Uterus (tissue), 4 donors: ENCODE measurements around the gene MXRA8. TPM values are rescaled to one million over a fixed set of nuclear protein-coding genes. Genes with fewer than 3 reads are reported as not detected.

ENCODE experiments used
- DNase-seq, 2 donors: peaks; one replicate each; pipeline ENCODE4 v3.0.0-alpha.2; 2019 to 2020
- H3K27ac ChIP-seq, 2 donors: fragments of 200-600 bp; sonication (generic); 1 replicate in 1 of 2; 2 replicates in 1 of 2; pipeline ENCODE4 v1.5.1; 2016 to 2018
- H3K27me3 ChIP-seq, 2 donors: fragments of 200-600 bp; sonication (generic); one replicate each; pipeline ENCODE4 v1.5.1; 2018 to 2019; ENCODE audit warnings: control low read depth in 1 of 2
- H3K36me3 ChIP-seq, 2 donors: fragments of 200-600 bp; sonication (generic); one replicate each; pipeline ENCODE4 v1.5.1; 2019; ENCODE audit warnings: control low read depth in 1 of 2
- H3K4me1 ChIP-seq, 2 donors: fragments of 200-600 bp; sonication (generic); one replicate each; pipeline ENCODE4 v1.5.1; 2018 to 2019; ENCODE audit warnings: control low read depth in 1 of 2
- H3K4me3 ChIP-seq, 2 donors: fragments of 200-600 bp; sonication (generic); 1 replicate in 1 of 2; 2 replicates in 1 of 2; pipeline ENCODE4 v1.5.1; 2018 to 2019; ENCODE audit warnings: mild to moderate bottlenecking in 1 of 2
- H3K9me3 ChIP-seq, 2 donors: fragments of 200-600 bp; sonication (generic); one replicate each; pipeline ENCODE4 v1.5.1; 2019; ENCODE audit warnings: control low read depth in 1 of 2
- POLR2A ChIP-seq, 2 donors: fragments of 450-650 bp; IDR thresholded peaks; one replicate each; pipeline ENCODE4 v1.6.1; 2016; ENCODE audit warnings: antibody characterized with exemption in 2 of 2, mild to moderate bottlenecking in 1 of 2, moderate library complexity in 1 of 2
- intact Hi-C: fragments of 100-400 bp; cut with DNase I; formaldehyde crosslinking; loops from one replicate; pipeline ENCODE4 v1.15.1; 2023; ENCODE audit warnings: low total_unique reads
- total RNA-seq, 4 donors: library from RNA; depleted of rRNA in 3 of 4; stranded (reverse); fragments of >200 nt in 3 of 4; gene quantifications; one replicate each; pipeline versions ENCODE4 v1.1.0 to v1.2.4, GENCODE V29; 2014 to 2023
- TF ChIP-seq, protein P1 (sequence below), 4 experiments: fragments of 200-600 bp in 2 of 4; fragments of 450-650 bp in 2 of 4; sonication (generic) in 2 of 4; IDR thresholded peaks; one replicate each; pipeline ENCODE4 v1.5.1; 2016 to 2019; ENCODE audit warnings: antibody characterized with exemption in 4 of 4, mild to moderate bottlenecking in 2 of 4, moderate library complexity in 1 of 4
- donor health status: DM: yes; HTN: yes; CAD: no.

Gene MXRA8
- total RNA-seq, 4 donors from 2014 or later: 86.1 to 143 (median 117) TPM

DNA sequence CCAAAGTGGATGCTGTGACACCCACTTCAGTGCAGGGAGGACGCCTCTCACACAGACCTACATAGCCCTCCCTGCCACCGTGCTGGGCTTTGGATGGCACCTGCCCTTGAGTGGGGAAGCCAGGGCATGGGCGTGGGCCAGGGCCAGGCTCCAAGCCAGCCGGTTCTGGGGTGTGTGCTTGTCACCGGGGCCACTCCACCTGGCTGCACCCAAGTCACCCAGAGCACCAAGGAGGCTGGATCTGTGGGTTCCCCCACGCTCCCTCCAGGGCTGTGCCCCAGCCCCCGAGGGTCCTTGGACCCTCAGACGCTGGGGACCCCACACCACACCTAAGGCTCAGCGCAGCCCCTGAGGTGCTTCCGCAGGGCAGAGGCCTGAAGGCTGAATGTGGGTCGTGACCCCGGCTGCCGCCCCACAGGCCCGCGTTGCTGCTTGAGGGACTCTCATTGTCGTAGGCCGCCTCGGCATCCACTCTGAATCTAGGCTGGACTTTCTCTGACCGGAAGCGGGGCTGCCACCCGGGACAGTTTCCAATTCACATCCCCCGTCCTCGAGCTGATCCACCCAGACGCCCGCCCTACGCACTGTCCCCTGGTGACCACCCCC is 1.5 kb downstream of the MXRA8 start:
- DNase-seq: no peak
- H3K27me3 ChIP-seq: no peaks in the 10 kb centered on the region
- peak overlapping the region; percentile 68 to 70 for H3K4me3 ChIP-seq
- TF ChIP-seq POLR2A (IDR thresholded peaks at IDR 0.05): no peak
- TF ChIP-seq, protein P1, sequence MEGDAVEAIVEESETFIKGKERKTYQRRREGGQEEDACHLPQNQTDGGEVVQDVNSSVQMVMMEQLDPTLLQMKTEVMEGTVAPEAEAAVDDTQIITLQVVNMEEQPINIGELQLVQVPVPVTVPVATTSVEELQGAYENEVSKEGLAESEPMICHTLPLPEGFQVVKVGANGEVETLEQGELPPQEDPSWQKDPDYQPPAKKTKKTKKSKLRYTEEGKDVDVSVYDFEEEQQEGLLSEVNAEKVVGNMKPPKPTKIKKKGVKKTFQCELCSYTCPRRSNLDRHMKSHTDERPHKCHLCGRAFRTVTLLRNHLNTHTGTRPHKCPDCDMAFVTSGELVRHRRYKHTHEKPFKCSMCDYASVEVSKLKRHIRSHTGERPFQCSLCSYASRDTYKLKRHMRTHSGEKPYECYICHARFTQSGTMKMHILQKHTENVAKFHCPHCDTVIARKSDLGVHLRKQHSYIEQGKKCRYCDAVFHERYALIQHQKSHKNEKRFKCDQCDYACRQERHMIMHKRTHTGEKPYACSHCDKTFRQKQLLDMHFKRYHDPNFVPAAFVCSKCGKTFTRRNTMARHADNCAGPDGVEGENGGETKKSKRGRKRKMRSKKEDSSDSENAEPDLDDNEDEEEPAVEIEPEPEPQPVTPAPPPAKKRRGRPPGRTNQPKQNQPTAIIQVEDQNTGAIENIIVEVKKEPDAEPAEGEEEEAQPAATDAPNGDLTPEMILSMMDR (IDR thresholded peaks at IDR 0.05): no peak
- peaks cover 5 to 24% of the 10 kb centered on the region in 2 donors for H3K4me1 ChIP-seq
- no peaks in the 10 kb centered on the region for H3K36me3 ChIP-seq
- intact Hi-C loops: loop anchor here (10.0 kb wide), 1 partner anchor 52 kb away; the partner anchor contains the start of genes ACAP3 and PUSL1
- peak overlapping the region; percentile 96 for H3K27ac ChIP-seq
- no peaks in the 10 kb centered on the region for H3K9me3 ChIP-seq

DNA sequence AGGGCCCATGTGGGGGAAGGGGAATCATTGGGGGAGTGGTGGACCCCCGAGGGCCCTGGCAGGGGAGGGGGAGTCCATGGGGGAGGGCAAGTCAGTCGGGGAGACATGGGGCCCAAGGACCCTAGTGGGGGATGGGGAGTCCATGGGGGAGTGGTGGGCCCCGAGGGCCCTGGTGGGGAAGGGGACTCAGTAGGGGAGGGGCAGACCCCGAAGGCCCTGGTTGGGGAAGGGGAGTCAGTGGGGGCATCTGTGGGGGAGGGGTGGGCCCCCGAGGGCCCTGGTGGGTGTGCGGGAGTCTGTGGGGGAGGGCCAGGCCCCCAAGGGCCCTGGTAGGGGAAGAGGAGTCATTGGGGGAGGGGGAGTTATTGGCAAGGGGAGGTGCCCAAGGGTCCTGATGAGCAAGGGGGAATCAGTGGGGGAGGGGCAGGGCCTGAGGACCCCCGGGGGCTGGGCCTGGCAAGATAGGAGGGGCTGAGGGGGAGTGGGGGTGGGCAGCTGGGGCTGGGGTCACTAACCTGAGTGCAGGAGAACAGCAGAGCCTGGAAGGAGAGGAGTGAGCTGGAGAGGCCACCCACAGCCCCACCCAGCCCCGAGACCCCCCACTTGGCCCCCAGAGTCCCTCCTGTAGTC is 2.1 kb downstream of the MXRA8 start:
- Histone ChIP-seq H3K27me3 (no peaks in the 10 kb centered on the region), H3K27ac (peak overlapping the region; percentile 96), H3K36me3 (no peaks in the 10 kb centered on the region), H3K4me1 (peaks cover 5 to 24% of the 10 kb centered on the region in 2 donors), H3K9me3 (no peaks in the 10 kb centered on the region), H3K4me3 (peak overlapping the region; percentile 68 to 70)
- intact Hi-C loops: loop anchor here (10.0 kb wide), 1 partner anchor 51 kb away; the partner anchor contains the start of genes ACAP3 and PUSL1
- TF ChIP-seq, protein P1 (IDR thresholded peaks at IDR 0.05): no peak
- no peak for TF ChIP-seq POLR2A (IDR thresholded peaks at IDR 0.05)
- no peak for DNase-seq

DNA sequence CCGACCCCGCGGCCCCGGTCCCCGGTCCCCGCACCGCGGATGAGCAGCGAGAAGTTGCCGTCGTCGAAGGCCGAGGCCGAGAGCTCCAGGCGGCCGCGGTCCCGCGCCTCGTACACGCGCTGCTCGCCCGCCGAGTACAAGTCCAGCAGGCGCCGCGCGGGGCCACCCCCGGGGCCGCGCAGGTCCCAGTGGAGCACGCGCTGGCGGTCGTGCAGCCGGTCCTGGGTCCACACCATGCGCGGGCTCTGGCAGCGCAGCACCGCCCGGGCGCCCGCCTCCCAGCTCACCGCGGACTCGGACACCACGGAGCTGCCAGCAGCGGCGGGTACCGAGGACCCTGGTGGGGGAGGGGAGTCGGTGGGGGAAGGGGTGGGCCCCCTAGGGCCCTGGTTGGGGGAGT is 2.9 kb downstream of the MXRA8 start:
- Histone ChIP-seq H3K4me3 (peak overlapping the region in 1 of 2 donors; percentile 35), H3K36me3 (no peaks in the 10 kb centered on the region), H3K27ac (peak overlapping the region; percentile 96), H3K9me3 (no peaks in the 10 kb centered on the region), H3K27me3 (no peaks in the 10 kb centered on the region), H3K4me1 (peaks cover 5 to 24% of the 10 kb centered on the region in 2 donors)
- TF ChIP-seq, protein P1 (IDR thresholded peaks at IDR 0.05): no peak
- TF ChIP-seq POLR2A (IDR thresholded peaks at IDR 0.05): no peak
- intact Hi-C loops: loop anchor here (10.0 kb wide), 1 partner anchor 51 kb away; the partner anchor contains the start of genes ACAP3 and PUSL1
- no peak for DNase-seq

DNA sequence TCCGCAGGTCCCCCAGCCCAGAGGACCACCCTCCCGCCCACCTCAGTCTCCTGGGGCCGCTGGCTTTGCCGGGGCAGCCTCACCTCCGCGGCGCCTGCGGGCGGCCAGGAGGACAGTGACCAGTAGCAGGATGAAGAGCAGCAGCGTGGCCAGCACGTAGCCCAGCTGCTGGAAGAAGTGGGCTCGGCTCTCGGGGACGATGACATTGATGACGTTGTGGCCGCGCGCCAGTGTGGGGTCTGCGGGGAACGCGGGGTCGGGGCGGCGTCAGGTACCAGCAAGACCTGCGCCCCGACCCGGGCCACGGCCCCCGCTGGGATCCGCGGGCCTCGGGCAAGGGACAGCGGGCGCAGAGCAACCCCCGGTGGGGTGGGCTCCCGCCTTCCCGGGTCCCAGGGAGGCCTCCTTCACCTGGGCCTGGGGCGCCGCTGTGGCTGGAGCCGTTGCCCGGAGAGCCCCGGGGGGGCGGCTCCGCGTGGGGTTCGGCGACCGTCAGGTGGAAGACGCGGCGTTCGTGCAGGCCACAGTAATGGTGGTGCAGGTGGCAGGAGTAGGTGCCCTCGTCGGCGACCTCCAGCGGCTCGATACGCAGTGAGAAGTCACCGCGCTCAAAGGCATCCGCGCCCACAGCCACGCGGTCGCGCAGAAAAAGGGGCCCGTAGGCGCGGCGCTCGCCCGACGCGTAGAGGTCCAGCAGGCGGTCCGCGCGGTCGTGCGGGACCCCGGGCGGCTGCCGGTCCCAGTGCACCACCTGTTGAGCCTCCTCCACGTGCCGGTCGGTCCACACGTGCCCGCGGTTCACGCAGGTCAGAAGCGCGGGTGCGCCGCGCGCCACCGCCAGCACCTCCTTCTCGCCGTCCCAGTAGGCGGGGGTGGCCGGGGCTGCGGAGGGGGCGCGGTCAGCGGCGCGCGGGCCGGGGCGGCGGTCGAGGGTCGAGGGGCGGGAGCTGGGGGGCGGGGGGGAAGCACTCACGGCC is 3.8 kb downstream of the MXRA8 start:
- DNase-seq: no peak
- Histone ChIP-seq H3K27ac (peak overlapping the region; percentile 64 to 96), H3K4me3 (no peak overlapping the region), H3K27me3 (no peaks in the 10 kb centered on the region), H3K36me3 (no peaks in the 10 kb centered on the region), H3K9me3 (no peaks in the 10 kb centered on the region), H3K4me1 (peaks cover 5 to 24% of the 10 kb centered on the region in 2 donors)
- TF ChIP-seq, protein P1 (IDR thresholded peaks at IDR 0.05): no peak
- no peak for TF ChIP-seq POLR2A (IDR thresholded peaks at IDR 0.05)
- intact Hi-C loops: loop anchor here (10.0 kb wide), 1 partner anchor 50 kb away; the partner anchor contains the start of genes ACAP3 and PUSL1
